Hematopoietic multipotent progenitor cell treated with erythropoietin and hydrocortisone succinate and interleukin-3 and kit ligand, for 8 days (in vitro differentiated cells): Measurements from ENCODE around the gene D2HGDH.
"Not testable (repeated sequence)": the region's sequence is repeated elsewhere in the genome, so short reads cannot be mapped to it uniquely, and the experiment has no call there.

Experiments
- DNase-seq: peaks from one replicate; pipeline ENCODE4 v3.0.0-alpha.2; 2015

Gene D2HGDH

DNA sequence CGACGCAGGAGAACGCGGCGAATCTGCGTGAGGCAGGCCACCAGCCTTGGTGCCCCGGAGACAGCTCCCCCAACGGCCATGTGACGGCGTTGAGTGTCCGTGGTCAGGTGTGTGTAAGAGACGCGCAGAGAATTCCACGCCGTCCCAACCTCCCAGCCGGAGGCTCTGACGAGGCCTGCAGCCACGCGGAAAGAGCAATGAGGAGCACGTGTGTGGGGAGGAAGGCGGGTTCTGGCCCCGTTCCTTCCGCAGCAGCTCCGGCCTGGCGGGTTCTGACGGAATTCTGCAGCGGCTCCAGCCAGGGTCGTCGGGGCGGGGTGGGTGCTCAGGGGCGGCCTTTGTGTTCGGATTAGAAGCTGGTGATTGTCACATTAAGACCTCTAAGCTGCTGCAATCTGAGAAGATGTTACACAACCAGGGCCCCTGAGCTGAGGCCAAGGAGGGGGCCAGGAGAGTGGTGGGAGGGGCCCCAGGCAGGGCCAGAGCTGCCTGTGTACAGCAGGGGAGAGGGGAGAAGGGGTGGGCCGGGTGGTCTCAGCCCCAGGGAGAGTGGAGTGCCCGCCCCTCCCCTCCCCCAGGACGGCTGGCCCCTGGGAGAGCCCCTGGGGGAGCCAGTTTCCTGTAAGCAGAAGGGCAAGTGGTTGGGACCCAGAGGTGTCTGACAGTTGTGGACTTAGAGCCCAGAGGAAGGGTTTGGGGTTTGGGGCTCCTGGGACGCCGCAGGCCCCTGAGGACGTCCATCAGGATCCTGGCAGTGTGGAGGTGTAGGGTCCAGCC lies 37.0 kb downstream of the D2HGDH start:
- no peak for DNase-seq

DNA sequence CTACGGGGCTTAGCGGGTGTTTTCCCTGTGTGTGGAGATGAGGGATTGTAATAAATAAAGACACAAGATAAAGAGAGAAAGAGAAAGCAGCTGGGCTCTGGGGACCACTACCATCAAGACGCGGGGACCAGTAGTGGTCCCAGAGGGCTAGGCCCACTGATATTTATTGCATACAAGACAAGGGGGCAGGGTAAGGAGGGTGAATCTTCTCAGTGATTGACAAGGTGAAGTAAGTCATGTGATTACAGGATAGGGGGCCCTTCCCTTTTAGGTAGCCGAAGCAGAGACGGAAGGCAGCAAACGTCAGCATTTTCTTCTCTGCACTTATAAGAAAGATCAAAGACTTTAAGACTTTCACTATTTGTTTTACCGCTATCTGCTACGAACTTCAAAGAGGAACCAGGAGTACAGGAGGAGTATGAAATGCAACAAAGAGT lies 37.7 kb downstream of the D2HGDH start:
- DNase-seq, result peak; percentile 40

- DNase-seq, result no peak
Measured at GRCh38 chr2:241773511-241774418, 39.3 kb downstream of the D2HGDH start.

GRCh38 chr2:241774419-241775222 lies 40.2 kb downstream of the D2HGDH start:
- peak; percentile 53 for DNase-seq

DNA sequence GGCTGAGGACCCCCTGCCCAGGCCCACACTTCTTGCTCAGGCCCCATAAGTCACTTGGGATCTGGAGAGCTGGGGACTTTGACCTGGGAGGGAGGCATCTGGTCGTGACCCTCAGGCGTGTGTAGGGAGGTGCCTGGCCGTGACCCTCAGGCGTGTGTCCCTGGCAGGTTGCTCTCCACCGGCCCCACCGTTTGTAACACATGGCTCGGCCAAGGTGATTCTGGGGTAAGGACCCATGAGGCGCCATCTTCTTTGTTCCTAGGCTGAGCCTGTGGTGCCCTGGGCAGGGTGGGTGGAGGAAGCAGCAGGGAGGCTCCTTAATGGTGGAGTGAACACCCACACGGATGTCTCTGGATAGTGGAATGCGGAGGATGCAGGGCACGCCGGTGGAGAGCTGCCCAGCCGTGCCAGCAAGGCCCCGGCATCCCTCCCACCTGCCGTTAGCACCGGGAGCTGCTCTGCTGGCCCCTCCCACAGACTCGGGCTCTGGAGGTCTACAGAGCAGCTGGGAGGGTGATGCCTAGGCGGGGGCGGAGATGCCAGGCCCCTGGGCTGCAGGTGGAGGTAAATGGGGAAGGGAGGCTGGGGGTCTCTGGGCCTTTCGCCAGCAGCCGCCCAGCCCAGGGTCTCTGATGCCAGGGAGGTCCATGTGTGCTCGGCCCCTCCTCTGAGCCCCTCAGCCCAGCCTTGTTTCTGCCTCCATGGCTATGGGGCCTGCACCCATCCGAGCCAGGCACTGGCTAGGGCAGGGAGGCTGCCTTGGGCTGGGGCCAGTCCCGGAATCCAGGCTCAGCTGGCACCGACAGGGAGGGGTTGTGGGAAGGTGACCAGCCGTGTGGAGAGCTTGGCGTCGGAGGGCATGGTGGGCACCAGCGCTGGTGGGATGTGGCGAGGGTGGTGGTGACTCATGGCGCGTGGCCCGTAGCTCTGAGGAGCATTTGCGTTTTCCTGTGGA lies 41.1 kb downstream of the D2HGDH start:
- no peak for DNase-seq

DNA sequence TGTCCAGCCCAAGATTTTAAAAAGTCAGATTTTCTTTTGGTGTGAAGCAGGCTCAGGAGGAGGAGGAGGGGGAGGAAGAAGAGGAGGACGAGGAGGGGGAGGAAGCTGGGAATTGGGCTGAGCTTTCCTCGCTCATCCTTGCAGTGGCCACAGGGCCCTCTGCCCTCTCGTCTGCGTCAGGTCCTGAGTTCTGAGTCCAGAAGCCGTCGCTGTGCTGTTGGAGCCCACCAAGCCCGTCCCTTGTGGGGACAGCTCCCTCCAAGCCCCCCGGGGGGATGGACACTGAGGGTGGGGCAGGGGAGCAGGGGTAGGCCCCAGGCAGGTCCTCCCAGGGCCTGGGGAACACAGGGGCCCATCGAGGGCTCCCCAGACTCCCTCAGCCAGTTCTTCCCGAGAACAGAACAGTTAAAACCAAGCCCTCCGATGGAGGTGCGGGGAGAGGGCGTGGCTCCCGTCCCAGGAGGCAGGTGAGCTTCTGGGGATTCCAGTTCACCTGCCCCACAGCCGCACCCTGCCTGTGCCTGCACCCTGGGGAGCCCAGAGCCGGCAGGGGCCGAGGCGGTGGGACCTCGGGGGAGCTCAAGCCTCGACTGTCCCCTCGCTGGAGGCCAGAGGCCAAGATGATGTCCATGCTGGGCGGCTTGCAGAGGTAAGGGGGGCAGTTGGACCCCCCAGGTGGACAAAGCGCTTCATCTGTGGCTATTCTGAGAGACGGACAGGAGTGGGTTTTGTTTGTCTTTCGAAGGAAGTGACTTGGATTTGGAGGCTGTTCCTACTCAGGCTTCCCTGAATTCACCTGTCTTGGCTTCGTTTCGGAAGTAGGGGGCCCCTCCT lies 42.1 kb downstream of the D2HGDH start, which contains the start of gene GAL3ST2:
TSS of gene GAL3ST2 (plus strand) at position 487 of the 834 bp plus-strand sequence. CDS start at position 621, 134 bp downstream.
- DNase-seq, result no peak

GRCh38 chr2:241777170-241777685 lies 42.8 kb downstream of the D2HGDH start:
- DNase-seq, result no peak

DNA sequence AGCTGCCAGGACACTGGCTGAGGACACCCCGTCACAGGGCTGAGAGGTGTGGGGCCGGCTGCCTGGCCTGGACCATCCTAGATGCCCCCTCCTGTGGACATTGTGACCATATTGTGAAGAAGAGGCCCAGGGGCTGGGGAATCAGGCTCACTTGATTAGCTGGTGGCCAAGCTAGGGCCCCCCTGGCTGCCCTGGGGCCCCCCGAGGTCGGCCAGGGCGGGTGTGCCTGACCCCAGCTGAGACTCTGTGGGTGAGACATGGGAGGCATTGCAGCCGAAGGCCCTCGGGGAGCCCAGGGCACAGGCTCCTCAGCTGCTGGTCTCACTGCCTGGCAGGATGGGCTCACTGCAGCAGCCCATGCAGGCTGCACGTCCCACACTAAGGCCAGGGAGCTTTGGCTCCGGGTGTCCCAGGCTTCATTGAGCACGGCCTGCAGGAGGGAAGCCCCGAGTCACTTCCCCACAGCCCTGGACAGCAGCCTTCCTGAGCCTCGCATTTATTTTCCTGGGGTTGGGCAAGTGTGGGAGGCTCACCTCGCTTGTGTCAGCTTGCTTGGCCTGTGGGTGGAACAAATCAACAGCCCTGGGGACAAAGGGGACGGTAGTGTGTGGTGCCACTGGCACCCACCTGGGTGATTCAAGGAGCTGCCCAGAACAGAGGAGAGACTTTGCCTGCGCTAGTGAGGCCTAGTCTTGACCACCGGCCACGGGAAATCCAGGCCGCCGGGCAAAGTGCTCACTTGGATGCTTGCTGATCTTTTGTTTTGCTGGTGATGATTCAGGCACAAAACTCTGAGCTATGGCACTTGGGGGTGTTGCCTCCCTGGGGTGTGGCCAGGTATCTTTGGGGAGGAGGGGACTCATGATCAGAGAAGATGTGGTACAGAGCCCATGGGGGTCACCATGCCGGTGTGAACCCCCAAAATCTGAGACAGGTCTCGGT lies 43.5 kb downstream of the D2HGDH start:
- DNase-seq, result no peak

DNA sequence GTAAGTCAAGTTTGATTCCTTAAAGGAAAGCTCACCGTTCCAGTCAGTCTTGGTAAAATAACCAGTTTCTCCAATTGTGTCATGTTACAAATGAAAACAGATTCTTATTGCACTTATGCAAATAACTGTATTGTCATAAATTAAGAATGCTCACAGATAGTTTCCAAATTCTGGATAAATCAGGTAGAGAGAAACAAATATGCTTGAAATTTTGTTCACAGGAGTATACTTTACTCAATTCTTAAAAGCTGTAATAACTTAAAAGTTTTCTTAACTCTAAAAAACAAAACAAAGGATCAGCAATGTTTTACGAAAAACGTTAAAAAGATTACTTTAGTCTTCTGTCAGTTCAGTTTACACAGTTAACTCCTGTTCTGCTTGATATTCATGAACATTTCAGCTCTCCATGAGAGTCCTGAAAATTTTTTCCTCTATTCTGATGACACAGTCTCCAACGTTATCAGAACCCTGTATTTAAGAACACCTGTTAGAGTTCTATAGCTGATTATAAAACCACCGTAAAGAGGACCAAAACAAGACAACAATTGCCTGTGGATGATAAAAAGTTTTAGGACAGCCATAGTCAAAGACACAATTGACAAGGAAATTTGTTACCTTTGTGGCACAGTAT lies 46.6 kb downstream of the D2HGDH start:
- no peak for DNase-seq

- DNase-seq, result not testable (repeated sequence)
Measured at GRCh38 chr2:241782053-241782452, 47.6 kb downstream of the D2HGDH start.

DNA sequence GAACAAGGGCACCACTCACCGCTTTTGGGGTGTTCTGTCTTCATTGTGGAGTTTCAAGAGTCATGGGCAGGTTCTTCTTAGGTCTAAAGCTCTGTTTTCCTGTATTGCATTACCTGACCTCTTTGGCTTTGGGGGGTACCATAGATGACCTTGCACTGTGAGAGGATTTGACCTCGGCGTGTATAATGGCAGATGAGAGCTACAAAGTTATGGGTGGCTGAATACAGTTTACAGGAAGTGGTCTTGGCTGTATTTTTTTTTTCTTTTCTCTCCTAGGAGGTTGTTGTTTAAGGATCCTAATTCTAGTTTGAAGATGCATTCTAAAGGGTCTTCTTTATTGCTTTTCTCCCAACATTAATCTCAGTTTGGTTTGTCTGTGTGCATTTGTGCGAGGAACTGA lies 53.7 kb downstream of the D2HGDH start:
- DNase-seq, result no peak

DNA sequence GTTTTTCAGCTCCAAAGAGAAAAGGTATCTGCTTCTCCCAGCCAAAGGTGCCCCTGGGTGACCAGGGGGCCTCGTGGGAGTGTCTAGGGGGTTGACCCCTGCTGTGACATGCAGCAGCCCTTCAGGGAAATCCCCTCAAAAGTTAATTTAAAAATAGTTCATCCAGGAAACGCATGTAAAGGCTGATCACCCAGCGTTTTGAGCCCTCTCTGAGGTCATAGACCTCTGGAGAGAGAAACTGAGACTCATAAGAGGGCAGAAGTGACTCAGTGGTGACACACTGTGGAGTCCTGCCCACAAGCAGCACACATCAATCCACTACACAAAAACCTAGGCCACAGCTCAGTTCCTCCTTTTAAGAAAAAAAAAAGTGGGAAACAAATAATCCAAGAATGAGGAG lies 54.1 kb downstream of the D2HGDH start:
- DNase-seq, result no peak

DNA sequence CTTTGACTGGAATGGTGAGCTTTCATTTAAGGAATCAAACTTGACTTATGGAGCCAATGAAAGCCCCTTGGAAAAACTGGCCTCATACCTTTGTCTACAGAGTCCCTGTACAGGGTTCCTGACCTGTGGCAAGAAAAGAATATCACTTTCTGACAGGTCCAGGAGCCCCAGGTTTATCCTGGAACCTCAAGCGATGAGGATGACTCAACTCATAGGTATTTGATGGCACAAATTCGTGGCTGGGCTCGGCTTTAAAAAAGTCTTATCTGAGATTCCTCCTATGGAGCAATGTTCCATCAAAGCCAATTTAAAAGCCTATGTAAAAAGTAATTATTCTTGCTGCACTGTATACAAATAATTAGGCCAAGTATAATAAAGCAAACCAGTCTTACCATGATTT lies 57.0 kb downstream of the D2HGDH start:
- DNase-seq, result not testable (repeated sequence)

GRCh38 chr2:241793385-241793784 lies 59.0 kb downstream of the D2HGDH start:
- no peak for DNase-seq

DNA sequence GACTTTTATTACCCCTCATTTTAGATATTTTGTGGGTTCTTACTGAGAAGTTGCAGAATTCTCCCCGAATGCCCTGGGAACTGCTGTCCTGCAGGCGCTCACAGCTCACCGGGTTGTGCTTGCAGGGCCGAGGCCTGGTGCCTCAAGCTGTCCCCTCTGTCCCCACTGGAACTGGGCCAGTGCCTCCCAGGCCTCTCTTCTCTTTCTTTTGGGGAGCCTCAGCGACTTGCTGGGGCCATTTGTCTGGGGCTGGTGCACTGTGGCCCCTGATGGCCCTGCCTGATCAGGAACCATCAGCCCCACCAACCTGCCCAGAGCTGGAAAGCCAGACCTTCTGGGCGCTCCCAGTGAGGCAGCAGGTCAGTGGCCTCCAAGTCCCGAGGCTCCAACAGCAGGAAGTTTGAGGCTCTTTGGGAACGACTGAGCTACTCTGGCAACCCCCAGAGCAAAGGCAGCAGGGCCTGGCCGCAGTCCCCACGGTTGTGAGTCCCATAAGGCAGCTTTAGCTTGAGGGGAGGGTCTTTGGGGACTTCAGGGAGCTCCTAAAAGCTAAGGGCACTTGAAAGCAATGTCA lies 59.9 kb downstream of the D2HGDH start:
- no peak for DNase-seq

DNA sequence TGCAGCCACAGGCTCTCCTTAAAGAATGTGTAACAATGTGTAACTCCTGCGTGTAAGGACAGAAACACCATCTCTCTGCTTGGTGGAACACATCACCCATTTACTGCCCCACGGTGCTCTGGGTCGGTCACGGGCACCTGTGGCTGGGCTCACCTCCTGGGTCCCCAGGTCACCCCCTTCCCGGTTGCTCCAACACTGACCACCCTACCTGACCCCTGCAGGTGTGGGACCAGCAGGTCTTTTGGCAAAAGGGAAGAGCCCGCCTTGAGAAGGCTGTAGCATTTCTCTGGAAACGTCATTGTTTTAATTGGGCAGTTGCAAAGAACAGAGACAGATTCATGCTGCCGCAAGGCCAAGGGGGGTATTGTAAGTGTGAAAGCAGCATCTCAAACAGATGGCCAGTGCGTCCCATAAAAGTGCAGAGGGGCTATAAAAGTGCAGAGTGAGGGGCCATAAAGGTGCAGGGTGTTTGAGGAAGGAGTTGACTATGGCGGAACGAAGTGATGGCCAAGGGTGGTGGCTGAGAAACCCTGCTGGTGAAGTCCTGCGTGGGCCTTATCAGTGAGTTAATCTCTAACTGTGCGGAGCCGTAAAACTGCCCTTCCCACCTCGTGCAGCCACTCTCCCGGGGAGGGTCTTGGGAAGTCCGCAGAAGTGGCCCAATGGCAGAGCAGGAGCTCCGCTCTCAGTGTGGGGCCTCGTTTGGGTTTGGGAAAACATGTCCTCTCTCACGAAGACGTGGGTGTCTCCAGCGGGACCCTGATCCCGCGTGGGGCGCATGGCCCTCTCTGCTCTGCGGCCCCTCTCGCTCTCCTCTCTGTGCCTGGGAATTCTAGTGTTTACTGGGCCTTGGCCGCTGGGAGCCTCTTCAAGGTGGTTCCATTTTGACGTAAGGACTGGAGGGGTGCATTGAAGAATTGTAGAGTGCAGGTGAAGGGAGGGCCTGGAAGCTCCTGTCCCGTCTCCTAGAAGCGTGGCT lies 60.9 kb downstream of the D2HGDH start:
- no peak for DNase-seq

DNA sequence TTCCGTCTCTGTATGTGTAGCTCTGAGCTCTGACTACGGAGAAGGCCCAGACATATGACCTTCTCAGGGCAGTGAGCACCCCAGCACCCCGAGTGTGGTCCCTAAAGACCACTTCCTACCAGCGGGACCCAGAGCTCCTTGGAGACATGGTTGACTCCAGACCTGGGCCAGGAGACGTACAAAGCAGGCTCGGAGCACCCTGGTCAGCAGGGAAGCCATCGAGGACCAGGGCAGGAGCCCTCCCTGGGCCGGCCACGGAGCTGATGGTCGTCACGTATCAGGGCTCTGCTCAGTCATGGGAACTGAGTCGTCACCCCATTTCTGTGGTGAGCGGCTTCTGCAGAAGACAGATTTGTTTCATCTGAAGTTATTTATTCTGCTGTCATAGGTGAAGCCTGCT lies 61.8 kb downstream of the D2HGDH start:
- DNase-seq, result no peak
